ENCODE measurements around the gene BAIAP2L1. TPM values are rescaled to one million over a fixed set of nuclear protein-coding genes. Genes with fewer than 3 reads are reported as not detected.

Gene BAIAP2L1
- total RNA-seq, 1 experiment from 2014 or later = 63.8 TPM

DNA sequence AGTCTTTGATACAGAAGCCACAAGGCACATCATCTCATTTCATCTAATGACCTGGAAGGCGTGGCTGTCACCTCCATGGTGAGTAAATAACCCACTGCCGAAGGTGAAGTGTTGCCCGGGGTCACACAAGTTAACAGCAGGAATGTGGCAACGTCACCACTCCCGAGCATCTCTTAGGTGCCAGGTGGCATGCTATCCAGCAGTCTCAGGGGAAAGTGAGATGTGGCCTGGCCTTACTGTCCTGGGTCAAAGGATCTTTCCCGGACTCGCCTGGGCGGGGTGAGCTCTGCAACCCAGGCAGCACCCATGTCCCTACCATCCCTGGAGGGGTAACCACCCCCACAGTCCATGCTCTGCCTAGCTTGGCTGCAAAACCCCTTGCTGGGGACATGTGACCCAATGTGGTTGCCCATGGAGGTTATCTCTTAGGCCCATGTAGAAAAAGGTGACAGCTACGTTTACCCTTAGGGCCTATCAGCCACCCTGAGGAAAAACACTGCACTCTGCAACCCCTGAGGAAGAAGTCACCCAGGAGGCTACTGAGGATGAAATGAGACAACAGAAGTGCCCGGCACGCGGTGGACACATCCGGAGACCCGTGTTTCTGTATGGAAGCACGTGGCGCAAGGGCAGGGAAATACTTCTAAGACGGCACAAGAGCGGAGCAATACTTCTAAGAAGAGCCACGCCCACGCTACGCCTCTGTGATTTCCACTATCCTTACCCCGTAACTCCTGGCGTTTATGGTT is 52.0 kb downstream of the BAIAP2L1 start:
- TF ChIP-seq, protein P1, sequence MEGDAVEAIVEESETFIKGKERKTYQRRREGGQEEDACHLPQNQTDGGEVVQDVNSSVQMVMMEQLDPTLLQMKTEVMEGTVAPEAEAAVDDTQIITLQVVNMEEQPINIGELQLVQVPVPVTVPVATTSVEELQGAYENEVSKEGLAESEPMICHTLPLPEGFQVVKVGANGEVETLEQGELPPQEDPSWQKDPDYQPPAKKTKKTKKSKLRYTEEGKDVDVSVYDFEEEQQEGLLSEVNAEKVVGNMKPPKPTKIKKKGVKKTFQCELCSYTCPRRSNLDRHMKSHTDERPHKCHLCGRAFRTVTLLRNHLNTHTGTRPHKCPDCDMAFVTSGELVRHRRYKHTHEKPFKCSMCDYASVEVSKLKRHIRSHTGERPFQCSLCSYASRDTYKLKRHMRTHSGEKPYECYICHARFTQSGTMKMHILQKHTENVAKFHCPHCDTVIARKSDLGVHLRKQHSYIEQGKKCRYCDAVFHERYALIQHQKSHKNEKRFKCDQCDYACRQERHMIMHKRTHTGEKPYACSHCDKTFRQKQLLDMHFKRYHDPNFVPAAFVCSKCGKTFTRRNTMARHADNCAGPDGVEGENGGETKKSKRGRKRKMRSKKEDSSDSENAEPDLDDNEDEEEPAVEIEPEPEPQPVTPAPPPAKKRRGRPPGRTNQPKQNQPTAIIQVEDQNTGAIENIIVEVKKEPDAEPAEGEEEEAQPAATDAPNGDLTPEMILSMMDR (IDR thresholded peaks at IDR 0.05; ENCODE audit: unreplicated experiment) = no peak
- no peak overlapping the region for H3K27ac Mint-ChIP-seq (ENCODE audit: unreplicated experiment)

DNA sequence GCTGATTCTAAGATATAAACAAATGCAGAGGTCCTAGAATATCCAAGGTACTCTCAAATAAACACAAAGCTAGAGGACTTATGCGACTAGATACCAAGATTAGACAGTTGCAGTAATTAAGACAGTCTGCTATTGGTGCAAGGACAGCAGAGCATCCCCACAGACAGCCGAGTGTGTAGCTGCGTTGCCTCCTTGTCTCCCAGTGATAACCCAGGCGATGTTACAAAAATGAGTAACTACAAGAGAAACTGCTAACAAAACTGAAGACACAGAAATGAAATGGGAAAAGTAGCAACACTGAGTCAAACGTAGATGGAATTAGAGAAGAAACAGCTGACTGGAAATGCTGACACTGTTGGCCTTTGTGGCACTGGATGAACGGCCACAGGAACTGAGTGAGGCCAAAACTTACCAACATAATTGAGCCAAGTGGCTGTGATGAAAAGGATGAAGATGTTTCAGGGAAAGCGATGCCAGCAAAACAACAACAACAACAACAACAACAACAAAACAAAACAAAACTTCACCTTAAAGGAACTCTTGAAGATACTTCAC is 54.3 kb downstream of the BAIAP2L1 start:
- Mint-ChIP-seq H3K4me3 (ENCODE audit: low read depth, unreplicated experiment) (no peak overlapping the region), H3K9me3 (ENCODE audit: low read depth, unreplicated experiment) (no peaks in the 10 kb centered on the region), H3K27ac (ENCODE audit: unreplicated experiment) (no peak overlapping the region), H3K27me3 (ENCODE audit: unreplicated experiment) (no peaks in the 10 kb centered on the region), H3K36me3 (ENCODE audit: insufficient read depth, unreplicated experiment) (peaks cover 18% of the 10 kb centered on the region), H3K4me1 (ENCODE audit: low read depth, unreplicated experiment) (peaks cover 13% of the 10 kb centered on the region)
- TF ChIP-seq, protein P1 (IDR thresholded peaks at IDR 0.05; ENCODE audit: unreplicated experiment) = no peak
- CTCF ChIA-PET = no interaction called here
- BruUV-seq (replicated peaks) = no TSS peak
- no peak for DNase-seq
- intact Hi-C loops (cut with micrococcal nuclease; ENCODE audit: unreplicated experiment) = no loop called here

More for the DNA sequence above, 52.0 kb downstream of the BAIAP2L1 start:
- H3K27me3 Mint-ChIP-seq (ENCODE audit: unreplicated experiment) = no peaks in the 10 kb centered on the region
- no peaks in the 10 kb centered on the region for H3K9me3 Mint-ChIP-seq (ENCODE audit: low read depth, unreplicated experiment)
- peaks cover 32% of the 10 kb centered on the region for H3K36me3 Mint-ChIP-seq (ENCODE audit: insufficient read depth, unreplicated experiment)
- peaks cover 29% of the 10 kb centered on the region for H3K4me1 Mint-ChIP-seq (ENCODE audit: low read depth, unreplicated experiment)
- H3K4me3 Mint-ChIP-seq (ENCODE audit: low read depth, unreplicated experiment) = no peak overlapping the region
- DNase-seq = peak; percentile 23
- intact Hi-C loops (cut with micrococcal nuclease; ENCODE audit: unreplicated experiment) = no loop called here
- CTCF ChIA-PET = interaction anchor here (0.5 kb wide), 1 partner anchor 43 kb away, joined by 4 read pairs; no protein-coding TSS in a partner anchor
- BruUV-seq (replicated peaks) = no TSS peak

DNA sequence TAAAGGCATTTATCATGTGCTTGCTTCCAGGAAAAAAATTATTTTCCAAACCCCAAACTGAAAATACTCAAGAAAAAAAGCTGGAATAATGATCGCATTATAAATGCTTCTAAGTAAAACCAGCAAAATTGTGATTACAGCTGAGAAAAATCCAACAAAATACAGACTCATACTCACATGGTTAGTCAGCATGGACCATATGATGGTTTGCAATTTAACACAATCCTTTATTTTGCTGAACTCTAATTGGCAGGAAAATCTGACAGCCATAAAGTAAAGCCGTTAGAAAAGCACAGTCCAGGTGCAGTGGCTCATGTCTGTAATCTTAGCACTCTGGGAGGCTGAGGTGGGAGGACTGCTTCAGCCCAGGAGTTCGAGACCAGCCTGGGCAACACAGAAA is 59.8 kb downstream of the BAIAP2L1 start:
- no peak overlapping the region for H3K4me3 Mint-ChIP-seq (ENCODE audit: low read depth, unreplicated experiment)
- H3K27ac Mint-ChIP-seq (ENCODE audit: unreplicated experiment) = no peak overlapping the region
- TF ChIP-seq, protein P1 (IDR thresholded peaks at IDR 0.05; ENCODE audit: unreplicated experiment) = no peak
- intact Hi-C loops (cut with micrococcal nuclease; ENCODE audit: unreplicated experiment) = no loop called here
- BruUV-seq (replicated peaks) = no TSS peak
- H3K27me3 Mint-ChIP-seq (ENCODE audit: unreplicated experiment) = no peaks in the 10 kb centered on the region
- peaks cover 5% of the 10 kb centered on the region for H3K36me3 Mint-ChIP-seq (ENCODE audit: insufficient read depth, unreplicated experiment)
- DNase-seq = no peak
- no peaks in the 10 kb centered on the region for H3K4me1 Mint-ChIP-seq (ENCODE audit: low read depth, unreplicated experiment)
- H3K9me3 Mint-ChIP-seq (ENCODE audit: low read depth, unreplicated experiment) = no peaks in the 10 kb centered on the region
- CTCF ChIA-PET = interaction anchor here (0.6 to 0.7 kb wide), 3 partner anchors 25 to 41 kb away, joined by 3 read pairs; no protein-coding TSS in a partner anchor

DNA sequence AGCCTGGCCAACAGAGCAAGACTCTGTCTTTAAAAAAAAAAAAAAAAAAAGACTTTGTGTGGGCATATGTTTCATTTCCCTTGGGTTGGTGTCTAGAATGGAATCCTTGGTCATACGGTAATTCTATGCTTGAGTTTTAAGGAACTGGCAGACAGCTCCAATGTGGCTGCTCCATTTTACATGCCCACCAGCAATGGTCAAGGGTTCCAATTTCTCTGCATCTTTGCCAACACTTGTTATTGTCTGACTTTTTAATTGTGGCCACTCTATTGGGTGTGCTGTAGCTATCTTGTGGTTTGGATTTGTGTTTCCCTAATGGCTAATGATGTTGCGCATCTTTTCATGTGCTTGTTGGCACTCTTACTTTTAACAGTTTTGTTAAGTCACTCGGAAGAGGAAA is 61.8 kb downstream of the BAIAP2L1 start:
- no peak overlapping the region for H3K27ac Mint-ChIP-seq (ENCODE audit: unreplicated experiment)
- no TSS peak for BruUV-seq (replicated peaks)
- no peaks in the 10 kb centered on the region for H3K27me3 Mint-ChIP-seq (ENCODE audit: unreplicated experiment)
- H3K36me3 Mint-ChIP-seq (ENCODE audit: insufficient read depth, unreplicated experiment) = peaks cover 14% of the 10 kb centered on the region
- DNase-seq = no peak
- H3K9me3 Mint-ChIP-seq (ENCODE audit: low read depth, unreplicated experiment) = no peaks in the 10 kb centered on the region
- no peaks in the 10 kb centered on the region for H3K4me1 Mint-ChIP-seq (ENCODE audit: low read depth, unreplicated experiment)
- H3K4me3 Mint-ChIP-seq (ENCODE audit: low read depth, unreplicated experiment) = no peak overlapping the region
- TF ChIP-seq, protein P1 (IDR thresholded peaks at IDR 0.05; ENCODE audit: unreplicated experiment) = no peak
- intact Hi-C loops (cut with micrococcal nuclease; ENCODE audit: unreplicated experiment) = no loop called here
- CTCF ChIA-PET = no interaction called here

Data from Calu3 (cell line).